GM19023 (cell line): Measurements from ENCODE around the gene TRAPPC2.
"Not testable (repeated sequence)": the region's sequence is repeated elsewhere in the genome, so short reads cannot be mapped to it uniquely, and the experiment has no call there.

Experiments used
- ATAC-seq: cut with Tn5 transposase; IDR thresholded peaks from one replicate; pipeline ENCODE4 v1.9.1; 2021; ENCODE audit warnings: mild to moderate bottlenecking, moderate library complexity; ENCODE audit not compliant: unreplicated experiment

Gene TRAPPC2

GRCh38 chrX:13670197-13670596, 64.2 kb downstream of the TRAPPC2 start:
- ATAC-seq: no peak

DNA sequence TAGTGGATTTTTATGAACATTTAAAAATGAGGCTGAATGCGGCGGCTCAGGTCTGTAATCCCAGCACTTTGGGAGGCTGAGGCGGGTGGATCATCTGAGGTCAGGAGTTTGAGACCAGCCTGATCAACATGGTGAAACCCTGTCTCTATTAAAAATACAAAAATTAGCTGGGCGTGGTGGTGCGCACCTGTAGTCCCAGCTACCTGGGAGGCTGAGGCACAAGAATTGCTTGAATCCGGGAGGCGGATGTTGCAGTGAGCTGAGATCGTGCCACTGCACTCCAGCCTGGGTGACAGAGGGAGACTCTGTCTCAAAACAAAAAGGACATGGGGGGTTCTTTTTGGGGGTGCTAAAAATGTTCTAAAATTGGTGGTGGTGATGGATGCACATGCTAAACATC, 64.7 kb downstream of the TRAPPC2 start:
- not testable (repeated sequence) for ATAC-seq

GRCh38 chrX:13669246-13669737, 65.1 kb downstream of the TRAPPC2 start:
- peak; percentile 87 for ATAC-seq

- no peak for ATAC-seq
Observed at GRCh38 chrX:13667919-13668318, 66.5 kb downstream of the TRAPPC2 start.

DNA sequence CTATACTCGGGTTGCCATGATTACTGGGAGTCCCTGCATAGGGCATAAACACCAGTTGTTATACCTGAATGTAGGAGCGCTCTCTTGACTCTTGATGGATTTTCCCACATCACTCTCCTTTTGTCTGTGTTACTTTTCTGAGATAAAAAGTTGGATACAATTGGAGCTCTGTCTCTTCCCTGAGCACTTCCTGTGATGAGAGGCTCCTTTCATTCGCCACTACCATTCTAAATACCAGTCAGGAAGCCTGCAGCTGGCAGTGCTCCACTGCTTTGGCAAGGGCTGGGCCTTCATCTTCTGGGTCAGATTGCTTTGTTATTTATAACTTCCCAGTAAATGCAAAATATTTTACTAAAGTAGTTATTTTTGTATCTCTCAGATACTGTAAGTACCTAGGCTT, 67.6 kb downstream of the TRAPPC2 start:
- ATAC-seq: no peak

DNA sequence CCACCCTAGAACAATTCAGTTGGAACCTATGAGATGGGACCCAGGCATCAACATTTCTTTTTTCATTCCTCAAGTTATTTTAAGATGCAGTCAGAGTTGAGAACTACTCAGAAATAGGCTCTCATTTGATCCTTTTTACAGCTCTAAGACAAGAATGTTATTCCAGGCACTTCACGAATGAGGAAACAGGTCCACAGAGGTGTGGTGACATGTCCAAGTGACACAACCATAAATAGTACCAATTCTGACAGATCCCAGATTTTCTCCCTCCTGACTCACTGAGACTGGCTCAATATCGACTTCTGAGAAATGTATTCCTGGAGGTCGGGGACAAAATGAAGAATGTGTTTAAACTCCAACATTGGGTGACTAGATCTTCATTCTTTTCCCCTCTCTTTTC, 70.4 kb downstream of the TRAPPC2 start:
- no peak for ATAC-seq

DNA sequence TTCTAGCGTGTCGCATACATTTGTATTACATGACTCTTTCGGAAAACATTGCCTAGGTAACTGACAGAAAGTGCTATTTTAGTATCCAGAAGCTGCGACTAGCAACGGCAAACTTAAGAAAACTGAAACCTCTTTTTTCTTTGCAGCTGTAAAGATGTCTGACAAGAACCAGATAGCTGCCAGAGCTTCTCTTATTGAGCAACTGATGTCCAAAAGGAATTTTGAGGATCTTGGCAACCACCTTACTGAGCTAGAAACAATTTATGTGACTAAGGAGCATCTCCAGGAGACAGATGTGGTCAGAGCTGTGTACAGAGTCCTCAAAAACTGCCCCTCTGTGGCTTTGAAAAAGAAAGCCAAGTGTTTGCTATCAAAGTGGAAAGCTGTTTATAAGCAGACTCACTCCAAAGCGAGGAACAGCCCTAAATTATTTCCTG, 72.0 kb downstream of the TRAPPC2 start:
- ATAC-seq: no peak
